CD14-positive monocyte (primary cell): Measurements from ENCODE around the gene EXD3. TPM values are rescaled to one million over a fixed set of nuclear protein-coding genes. Genes with fewer than 3 reads are reported as not detected.

Source experiments
- DNase-seq, 3 donors: peaks; one replicate each; pipeline ENCODE4 v3.0.0-alpha.2; 2011 to 2022
- H2AFZ ChIP-seq: 2 replicates; pipeline ENCODE4 v1.6.0; 2012; ENCODE audit warnings: mild to moderate bottlenecking, low read depth, low read length, inconsistent platforms; ENCODE audit not compliant: insufficient read depth, poor library complexity, severe bottlenecking
- H3K27ac ChIP-seq, 2 donors: 1 replicate in 1 of 2; 2 replicates in 1 of 2; pipeline ENCODE4 v1.5.1; 2012 to 2013; ENCODE audit warnings: low read length in 2 of 2, control low read depth in 1 of 2, inconsistent platforms in 1 of 2, low read depth in 1 of 2, mild to moderate bottlenecking in 1 of 2
- H3K27me3 ChIP-seq, 2 donors: one replicate each; pipeline versions ENCODE4 v1.6.0 to v1.6.1; 2011 to 2013; ENCODE audit warnings: low read length in 2 of 2; ENCODE audit not compliant: control insufficient read depth in 2 of 2, insufficient read depth in 2 of 2
- H3K36me3 ChIP-seq, 2 donors: replicated peaks in 1 of 2; 1 replicate in 1 of 2; 2 replicates in 1 of 2; pipeline versions ENCODE4 v1.5.1 to v1.6.1; 2012 to 2013; ENCODE audit warnings: low read length in 2 of 2, control low read depth in 1 of 2, inconsistent platforms in 1 of 2, mild to moderate bottlenecking in 1 of 2; ENCODE audit not compliant: insufficient read depth in 2 of 2, control insufficient read depth in 1 of 2
- H3K4me1 ChIP-seq, 2 donors: 1 replicate in 1 of 2; 2 replicates in 1 of 2; pipeline versions ENCODE4 v1.5.1 to v1.6.1; 2012 to 2013; ENCODE audit warnings: low read length in 2 of 2, control low read depth in 1 of 2, inconsistent platforms in 1 of 2, mild to moderate bottlenecking in 1 of 2, moderate library complexity in 1 of 2; ENCODE audit not compliant: insufficient read depth in 2 of 2, control insufficient read depth in 1 of 2
- H3K4me2 ChIP-seq: replicated peaks from 2 replicates; pipeline ENCODE3; 2012; ENCODE audit warnings: low read length, moderate library complexity, mild to moderate bottlenecking; ENCODE audit not compliant: poor library complexity, severe bottlenecking; ENCODE audit errors: extremely low read depth
- H3K4me3 ChIP-seq, 3 experiments: fragments of 200-600 bp in 1 of 3; sonication (generic) in 1 of 3; replicated peaks in 1 of 3; 1 replicate in 2 of 3; 2 replicates in 1 of 3; pipeline ENCODE4 v1.5.1; 2011 to 2013; ENCODE audit warnings: low read length in 3 of 3, mild to moderate bottlenecking in 3 of 3, control low read depth in 2 of 3, low read depth in 2 of 3, inconsistent platforms in 1 of 3, moderate library complexity in 1 of 3
- H3K79me2 ChIP-seq: 2 replicates; pipeline ENCODE4 v1.6.0; 2012; ENCODE audit warnings: mild to moderate bottlenecking, control low read depth, inconsistent platforms, low read length, moderate library complexity; ENCODE audit not compliant: insufficient read depth
- H3K9ac ChIP-seq: 2 replicates; pipeline ENCODE4 v1.6.0; 2017; ENCODE audit warnings: low read length, mild to moderate bottlenecking; ENCODE audit not compliant: insufficient read depth, poor library complexity, severe bottlenecking
- H3K9me3 ChIP-seq, 2 donors: replicated peaks in 1 of 2; 1 replicate in 1 of 2; 2 replicates in 1 of 2; pipeline versions ENCODE4 v1.5.1 to v1.6.1; 2012 to 2013; ENCODE audit warnings: low read length in 2 of 2, control low read depth in 1 of 2; ENCODE audit not compliant: control insufficient read depth in 1 of 2, insufficient read depth in 1 of 2
- H4K20me1 ChIP-seq: 2 replicates; pipeline ENCODE4 v1.6.0; 2012; ENCODE audit warnings: mild to moderate bottlenecking, low read length, control low read depth, moderate library complexity; ENCODE audit not compliant: insufficient read depth
- H3K27ac Mint-ChIP-seq, 7 donors: one replicate each; pipeline ENCODE4 v1.8.0; 2020; ENCODE audit warnings: mild to moderate bottlenecking in 7 of 7, mixed read lengths in 7 of 7, moderate library complexity in 6 of 7, inconsistent platforms in 2 of 7
- H3K27me3 Mint-ChIP-seq, 3 donors: one replicate each; pipeline ENCODE4 v1.8.0; 2021 to 2022; ENCODE audit warnings: low read depth in 3 of 3, mild to moderate bottlenecking in 3 of 3, mixed read lengths in 3 of 3, moderate library complexity in 3 of 3, inconsistent platforms in 1 of 3
- H3K36me3 Mint-ChIP-seq, 2 donors: one replicate each; pipeline ENCODE4 v1.8.0; 2020; ENCODE audit warnings: mixed read lengths in 2 of 2, inconsistent platforms in 1 of 2, mild to moderate bottlenecking in 1 of 2
- H3K4me1 Mint-ChIP-seq: one replicate; pipeline ENCODE4 v1.8.0; 2020; ENCODE audit warnings: mild to moderate bottlenecking, mixed read lengths
- H3K4me3 Mint-ChIP-seq, 2 donors: one replicate each; pipeline ENCODE4 v1.8.0; 2020; ENCODE audit warnings: mild to moderate bottlenecking in 2 of 2, mixed read lengths in 2 of 2, moderate library complexity in 1 of 2
- H3K9me3 Mint-ChIP-seq, 7 donors: one replicate each; pipeline ENCODE4 v1.8.0; 2020 to 2022; ENCODE audit warnings: mixed read lengths in 7 of 7, mild to moderate bottlenecking in 6 of 7, moderate library complexity in 6 of 7, inconsistent platforms in 2 of 7
- WGBS: methylation state at CpG from one replicate; pipeline ENCODE4 v1.1.5; 2013; ENCODE audit warnings: missing lambda C conversion rate; ENCODE audit not compliant: insufficient coverage; 5-methylcytosine and 5-hydroxymethylcytosine counted together
- intact Hi-C, 2 donors: fragments of 100-400 bp; cut with micrococcal nuclease; formaldehyde crosslinking; loops; one replicate each; pipeline versions ENCODE4 v1.15.0 to v1.15.1; 2023
- polyA plus RNA-seq, 3 donors: library from polyadenylated mRNA; depleted of rRNA in 1 of 3; unstranded in 2 of 3; stranded (reverse) in 1 of 3; fragments of 300-500 nt in 2 of 3; fragments of >200 nt in 1 of 3; fragmentation: Illumina TruSeq in 2 of 3; gene quantifications; 1 replicate in 2 of 3; 2 replicates in 1 of 3; pipeline ENCODE4 v1.2.3, GENCODE V29; 2012 to 2021
- TF ChIP-seq, protein P1 (sequence below): fragments of 200-600 bp; IDR thresholded peaks from one replicate; pipeline ENCODE4 v1.8.0; 2022; ENCODE audit warnings: antibody characterized with exemption, mild to moderate bottlenecking

Gene EXD3
- polyA plus RNA-seq, 3 donors = 2.0 to 10.8 (median 3.0) TPM

DNA sequence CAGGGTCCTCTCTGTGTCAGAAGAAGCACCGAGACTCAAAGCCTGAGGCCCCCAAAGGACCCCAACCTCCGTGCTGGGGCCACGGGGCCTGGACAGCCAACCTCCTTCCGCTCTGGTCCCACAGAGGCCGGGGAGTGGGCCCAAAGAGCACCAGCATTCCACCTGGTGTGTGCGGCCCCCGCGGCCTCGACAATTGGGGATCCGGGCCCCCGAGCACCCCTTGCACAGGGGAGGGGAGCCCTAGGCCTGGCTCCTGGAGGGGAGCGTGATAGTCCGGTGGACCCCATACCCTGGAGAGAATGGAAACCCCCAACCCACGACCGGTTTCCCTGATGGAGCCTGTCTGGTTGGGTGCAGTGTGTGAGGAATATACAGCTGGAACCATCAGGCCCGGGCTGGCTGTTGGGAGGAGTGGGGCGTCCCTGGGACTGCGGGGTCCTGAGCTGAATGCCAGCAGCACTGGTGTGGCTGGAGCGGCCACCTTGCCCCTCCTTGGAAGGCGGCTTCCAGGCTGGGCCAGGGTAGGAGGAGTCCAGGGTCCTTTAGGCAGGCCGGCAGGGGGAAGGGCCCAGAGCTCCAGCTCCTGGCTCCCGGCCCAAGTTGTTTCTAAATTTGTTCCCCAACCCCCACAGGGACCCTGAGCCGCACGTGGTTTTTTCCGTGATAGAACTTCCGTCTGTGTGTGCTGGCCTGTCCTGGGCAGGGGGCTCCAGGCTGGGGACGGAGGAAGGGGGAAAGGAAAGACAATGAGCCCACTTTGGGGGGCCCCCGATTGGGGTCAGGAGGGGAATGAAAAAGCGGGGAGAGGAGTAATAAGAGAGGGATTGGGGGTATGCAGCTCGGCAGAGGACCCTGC, 146.3 kb downstream of the EXD3 start:
- peak overlapping the region; percentile 88 to 93 for H3K4me3 Mint-ChIP-seq
- Histone ChIP-seq H3K27ac (peak overlapping the region; percentile 96 to 98), H4K20me1 (peaks cover 41% of the 10 kb centered on the region), H3K4me3 (peak overlapping the region; percentile 44 to 99 (median 98)), H3K9ac (peak overlapping the region; percentile 93), H3K27me3 (no peaks in the 10 kb centered on the region), H2AFZ (peak overlapping the region; percentile 76), H3K4me2 (peak overlapping the region; percentile 95), H3K36me3 (peaks cover 25 to 48% of the 10 kb centered on the region in 2 donors), H3K4me1 (peaks cover 42 to 74% of the 10 kb centered on the region in 2 donors), H3K9me3 (no peaks in the 10 kb centered on the region), H3K79me2 (peaks cover 56% of the 10 kb centered on the region)
- TF ChIP-seq, protein P1, sequence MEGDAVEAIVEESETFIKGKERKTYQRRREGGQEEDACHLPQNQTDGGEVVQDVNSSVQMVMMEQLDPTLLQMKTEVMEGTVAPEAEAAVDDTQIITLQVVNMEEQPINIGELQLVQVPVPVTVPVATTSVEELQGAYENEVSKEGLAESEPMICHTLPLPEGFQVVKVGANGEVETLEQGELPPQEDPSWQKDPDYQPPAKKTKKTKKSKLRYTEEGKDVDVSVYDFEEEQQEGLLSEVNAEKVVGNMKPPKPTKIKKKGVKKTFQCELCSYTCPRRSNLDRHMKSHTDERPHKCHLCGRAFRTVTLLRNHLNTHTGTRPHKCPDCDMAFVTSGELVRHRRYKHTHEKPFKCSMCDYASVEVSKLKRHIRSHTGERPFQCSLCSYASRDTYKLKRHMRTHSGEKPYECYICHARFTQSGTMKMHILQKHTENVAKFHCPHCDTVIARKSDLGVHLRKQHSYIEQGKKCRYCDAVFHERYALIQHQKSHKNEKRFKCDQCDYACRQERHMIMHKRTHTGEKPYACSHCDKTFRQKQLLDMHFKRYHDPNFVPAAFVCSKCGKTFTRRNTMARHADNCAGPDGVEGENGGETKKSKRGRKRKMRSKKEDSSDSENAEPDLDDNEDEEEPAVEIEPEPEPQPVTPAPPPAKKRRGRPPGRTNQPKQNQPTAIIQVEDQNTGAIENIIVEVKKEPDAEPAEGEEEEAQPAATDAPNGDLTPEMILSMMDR = no peak
- intact Hi-C loops = no loop called here
- DNase-seq = peak; percentile 38 to 62 (median 42)
- H3K9me3 Mint-ChIP-seq = no peaks in the 10 kb centered on the region
- peaks cover 10 to 36% of the 10 kb centered on the region in 2 donors for H3K36me3 Mint-ChIP-seq
- peak overlapping the region; percentile 94 to 99 (median 97) for H3K27ac Mint-ChIP-seq
- peaks cover 0 to 4% (median 2%) of the 10 kb centered on the region in 3 donors for H3K27me3 Mint-ChIP-seq
- WGBS = 32% methylated on average over 15 of the region's 30 CpGs
- peaks cover 42% of the 10 kb centered on the region for H3K4me1 Mint-ChIP-seq

GRCh38 chr9:137275588-137276472, 147.1 kb downstream of the EXD3 start:
- H3K4me1 ChIP-seq = peaks cover 42 to 67% of the 10 kb centered on the region in 2 donors
- intact Hi-C loops = no loop called here

More at GRCh38 chr9:137275588-137276472, 147.1 kb downstream of the EXD3 start:
- Mint-ChIP-seq H3K27me3 (peaks cover 0 to 4% (median 2%) of the 10 kb centered on the region in 3 donors), H3K9me3 (no peaks in the 10 kb centered on the region), H3K4me3 (peak overlapping the region; percentile 39 to 62), H3K36me3 (peaks cover 16 to 45% of the 10 kb centered on the region in 2 donors), H3K27ac (peak overlapping the region; percentile 7 to 89 (median 74)), H3K4me1 (peaks cover 45% of the 10 kb centered on the region)
- peak overlapping the region in 1 of 3 experiments; percentile 99 for H3K4me3 ChIP-seq
- WGBS = 72% methylated on average over 23 of the region's 24 CpGs
- H3K9me3 ChIP-seq = no peaks in the 10 kb centered on the region
- peak in 1 of 3 donors; percentile 19 for DNase-seq
- peaks cover 48% of the 10 kb centered on the region for H3K79me2 ChIP-seq
- H4K20me1 ChIP-seq = peaks cover 37% of the 10 kb centered on the region
- H3K4me2 ChIP-seq = peak overlapping the region; percentile 95
- no peak overlapping the region for H2AFZ ChIP-seq
- peak overlapping the region; percentile 96 to 98 for H3K27ac ChIP-seq
- TF ChIP-seq, protein P1 = no peak
- H3K36me3 ChIP-seq = peaks cover 26 to 52% of the 10 kb centered on the region in 2 donors
- H3K27me3 ChIP-seq = no peaks in the 10 kb centered on the region
- peak overlapping the region; percentile 93 for H3K9ac ChIP-seq
